Measurements from ENCODE around the gene FOXB2. TPM values are rescaled to one million over a fixed set of nuclear protein-coding genes. Genes with fewer than 3 reads are reported as not detected.
"Not testable (repeated sequence)": the region's sequence is repeated elsewhere in the genome, so short reads cannot be mapped to it uniquely, and the experiment has no call there.

FOXB2 gene
- total RNA-seq, 1 donor from 2014 or later: not detected

DNA sequence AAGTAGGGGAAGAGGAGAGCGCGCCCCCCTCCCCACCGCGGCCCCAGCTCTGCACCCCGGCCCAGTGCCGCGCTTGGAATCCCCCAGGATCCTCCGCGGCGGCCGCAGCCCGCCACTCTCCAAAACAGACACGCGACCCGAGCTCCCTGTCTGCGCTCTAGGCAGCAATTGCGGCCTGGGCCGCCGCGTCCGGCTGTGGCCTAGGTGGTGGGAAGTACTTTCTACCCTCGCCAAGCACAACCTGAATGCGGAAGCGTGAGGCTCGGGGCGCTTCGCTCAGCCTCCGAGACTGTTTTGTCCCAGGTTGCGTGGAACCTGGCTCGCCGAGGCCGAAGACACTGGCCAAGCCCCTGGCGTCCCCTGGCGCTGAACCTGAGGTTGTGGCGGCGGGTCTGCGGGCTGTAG, 3.3 kb upstream of the FOXB2 start:
- no peak for DNase-seq (ENCODE audit: low read depth in 2 of 2)

GRCh38 chr9:77016526-77017504, 2.6 kb upstream of the FOXB2 start:
- DNase-seq (ENCODE audit: low read depth in 2 of 2): no peak

DNA sequence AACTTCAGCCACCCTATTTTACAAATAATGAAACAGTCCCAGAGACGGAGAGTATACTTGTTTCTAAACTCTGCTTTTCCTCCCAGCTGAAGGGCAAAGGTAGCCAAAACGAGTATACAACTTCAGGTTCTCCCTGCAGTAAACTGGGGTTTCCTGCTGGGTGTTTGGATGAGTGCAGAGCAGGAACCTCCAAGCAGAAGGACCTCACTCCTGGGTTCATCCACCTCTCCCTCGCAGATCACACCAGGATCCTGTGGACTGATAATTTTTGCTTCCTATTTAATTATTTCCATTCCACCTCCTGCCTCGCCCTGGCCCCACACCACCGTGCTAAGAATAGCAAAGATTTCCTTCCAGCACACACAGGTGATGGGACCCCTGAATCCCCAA, 2.0 kb upstream of the FOXB2 start:
- no peak for DNase-seq (ENCODE audit: low read depth in 2 of 2)

GRCh38 chr9:77018058-77018968, 1.1 kb upstream of the FOXB2 start:
- no peak for DNase-seq (ENCODE audit: low read depth in 2 of 2)

DNA sequence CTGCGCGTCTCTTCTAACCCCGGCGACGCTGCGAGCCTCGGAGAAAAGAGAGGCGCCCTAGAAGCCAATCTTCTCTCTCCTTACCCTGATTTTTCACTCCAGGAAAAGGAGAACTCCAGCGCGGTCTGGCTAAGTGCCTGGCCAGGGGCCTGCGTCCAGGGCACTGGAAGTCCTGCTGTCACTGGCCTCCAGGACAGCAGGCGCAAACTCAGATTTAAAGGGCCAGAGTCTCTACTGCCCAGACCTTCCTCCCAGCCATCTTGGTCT, 553 bp upstream of the FOXB2 start:
- no peak for DNase-seq (ENCODE audit: low read depth in 2 of 2)

DNA sequence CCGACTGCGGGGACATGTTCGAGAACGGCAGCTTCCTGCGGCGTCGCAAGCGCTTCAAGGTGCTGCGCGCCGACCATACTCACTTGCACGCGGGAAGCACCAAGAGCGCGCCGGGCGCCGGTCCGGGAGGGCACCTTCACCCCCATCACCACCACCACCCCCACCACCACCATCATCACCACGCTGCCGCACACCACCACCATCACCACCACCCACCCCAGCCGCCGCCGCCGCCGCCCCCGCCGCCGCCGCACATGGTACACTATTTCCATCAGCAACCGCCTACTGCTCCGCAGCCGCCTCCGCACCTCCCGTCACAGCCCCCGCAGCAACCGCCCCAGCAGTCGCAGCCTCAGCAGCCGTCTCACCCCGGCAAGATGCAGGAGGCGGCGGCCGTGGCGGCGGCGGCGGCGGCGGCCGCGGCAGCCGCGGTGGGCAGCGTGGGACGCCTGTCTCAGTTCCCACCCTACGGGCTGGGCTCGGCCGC, 514 bp downstream of the FOXB2 start:
- DNase-seq (ENCODE audit: low read depth in 2 of 2): no peak

GRCh38 chr9:77020413-77021290, 1.2 kb downstream of the FOXB2 start:
- DNase-seq (ENCODE audit: low read depth in 2 of 2): no peak

GRCh38 chr9:77021291-77021894, 1.9 kb downstream of the FOXB2 start:
- no peak for DNase-seq (ENCODE audit: low read depth in 2 of 2)

- DNase-seq (ENCODE audit: low read depth in 2 of 2): no peak
Measured at GRCh38 chr9:77021922-77022782, 2.7 kb downstream of the FOXB2 start.

DNA sequence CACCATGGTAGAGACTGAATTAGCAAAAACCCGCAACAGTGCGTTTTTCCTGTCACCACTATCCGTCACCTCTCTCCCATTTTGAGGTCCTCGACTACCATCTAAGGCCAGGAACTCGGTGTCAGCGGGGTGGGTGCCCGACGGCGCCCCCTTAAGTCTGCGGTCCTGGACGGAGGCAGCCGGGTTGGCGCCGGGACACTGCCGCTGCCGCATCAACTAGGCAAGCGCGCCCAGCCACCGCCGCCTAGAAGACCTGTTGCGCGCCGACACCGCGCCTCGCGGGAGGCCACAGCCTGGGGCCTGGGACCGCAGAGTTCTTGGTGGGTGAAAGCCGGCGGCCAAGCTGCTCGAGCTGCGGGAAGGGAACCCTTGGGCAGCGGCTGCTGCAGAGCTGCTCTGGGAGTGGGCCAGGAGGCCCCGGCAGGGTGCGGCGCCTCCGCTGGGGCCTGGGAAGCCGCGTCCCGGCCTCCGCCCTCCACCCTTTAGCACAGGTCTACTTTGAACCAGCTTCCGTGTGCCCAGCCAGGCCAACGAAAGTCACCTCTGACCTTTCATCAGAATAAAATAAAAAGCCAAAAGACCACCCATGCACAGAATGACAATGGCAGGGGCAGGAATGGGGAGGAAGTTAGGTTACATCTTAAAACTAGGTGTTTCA, 3.5 kb downstream of the FOXB2 start:
- DNase-seq (ENCODE audit: low read depth in 2 of 2): no peak

GRCh38 chr9:77023726-77024125, 4.3 kb downstream of the FOXB2 start:
- DNase-seq (ENCODE audit: low read depth in 2 of 2): no peak

DNA sequence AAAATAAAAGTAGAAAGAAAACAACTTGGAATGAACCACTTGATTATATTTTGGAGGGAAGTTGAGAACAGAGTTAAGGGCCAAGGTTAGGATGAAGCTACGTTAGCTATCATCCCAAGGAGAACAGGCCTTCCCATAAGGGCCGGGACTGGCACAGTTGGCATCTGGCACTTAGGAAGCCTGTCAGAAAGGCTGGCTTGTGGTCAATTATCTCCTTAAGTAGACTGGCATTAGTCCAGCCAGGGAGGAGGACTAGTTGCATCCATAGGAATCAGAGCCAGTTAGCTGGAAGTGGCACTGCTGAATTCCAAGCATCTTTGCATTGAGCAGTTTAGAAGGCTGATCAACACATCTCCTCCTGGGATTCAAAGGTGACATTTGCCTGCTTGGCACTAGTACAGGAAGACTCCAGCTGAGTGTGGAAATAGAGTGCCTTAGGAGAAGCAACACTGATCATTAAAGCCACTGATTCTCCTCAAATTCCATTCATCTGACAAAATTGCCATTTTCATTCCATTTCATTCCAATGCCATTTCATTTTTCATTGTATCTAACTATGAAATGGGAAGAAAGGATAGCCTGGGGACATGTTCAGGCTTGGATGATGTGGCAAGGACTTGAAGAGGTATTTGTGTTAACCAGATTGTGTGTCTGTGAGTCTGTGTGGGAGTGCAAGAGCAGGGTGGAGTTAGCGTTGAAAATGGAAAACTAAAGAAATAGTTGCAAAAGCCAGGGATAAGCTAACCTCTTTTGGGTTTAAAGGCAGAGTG, 5.5 kb downstream of the FOXB2 start:
- no peak for DNase-seq (ENCODE audit: low read depth in 2 of 2)

DNA sequence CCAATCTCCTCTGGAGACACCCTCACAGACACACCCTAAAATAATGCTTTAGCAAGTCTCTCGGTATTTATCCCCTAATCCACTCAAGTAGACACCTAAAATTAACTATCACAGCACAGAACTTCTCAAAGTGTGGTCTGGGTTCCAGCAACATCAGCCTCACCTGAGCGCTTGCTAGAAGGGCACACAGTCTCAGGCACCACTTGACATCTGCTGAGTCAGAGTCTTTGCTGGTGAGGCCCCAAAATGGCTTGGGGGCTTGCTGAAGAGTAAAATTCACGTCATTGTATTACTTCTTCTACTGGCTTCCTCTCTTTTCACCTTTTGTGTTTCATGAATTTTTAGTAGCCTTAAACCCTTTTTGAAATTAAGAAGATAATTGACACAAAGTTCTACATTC, 9.0 kb downstream of the FOXB2 start:
- DNase-seq (ENCODE audit: low read depth in 2 of 2): no peak

GRCh38 chr9:77030045-77030444, 10.6 kb downstream of the FOXB2 start:
- no peak for DNase-seq (ENCODE audit: low read depth in 2 of 2)

- DNase-seq (ENCODE audit: low read depth in 2 of 2): no peak
Measured at GRCh38 chr9:77038281-77039036, 19.0 kb downstream of the FOXB2 start.

- DNase-seq (ENCODE audit: low read depth in 2 of 2): no peak
Measured at GRCh38 chr9:77040340-77040739, 20.9 kb downstream of the FOXB2 start.

DNA sequence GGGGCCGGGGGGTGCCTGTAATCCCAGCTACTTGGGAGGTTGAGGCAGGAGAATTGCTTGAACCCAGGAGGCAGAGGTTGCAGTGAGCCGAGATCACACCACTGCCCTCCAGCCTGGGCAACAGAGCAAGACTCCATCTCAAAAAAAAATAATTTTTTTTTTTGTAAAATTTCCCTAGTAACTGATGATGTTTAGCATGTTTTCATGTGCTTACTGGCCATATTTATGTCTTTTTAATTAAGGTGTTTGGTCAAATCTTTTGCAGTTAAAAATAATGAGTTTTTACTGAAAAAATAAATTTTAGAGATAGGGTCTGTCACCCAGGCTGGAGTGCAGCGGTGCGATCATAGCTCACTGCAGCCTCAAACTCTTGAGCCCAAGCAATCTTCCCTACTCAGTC, 24.3 kb downstream of the FOXB2 start:
- not testable (repeated sequence) for DNase-seq (ENCODE audit: low read depth in 2 of 2)

DNA sequence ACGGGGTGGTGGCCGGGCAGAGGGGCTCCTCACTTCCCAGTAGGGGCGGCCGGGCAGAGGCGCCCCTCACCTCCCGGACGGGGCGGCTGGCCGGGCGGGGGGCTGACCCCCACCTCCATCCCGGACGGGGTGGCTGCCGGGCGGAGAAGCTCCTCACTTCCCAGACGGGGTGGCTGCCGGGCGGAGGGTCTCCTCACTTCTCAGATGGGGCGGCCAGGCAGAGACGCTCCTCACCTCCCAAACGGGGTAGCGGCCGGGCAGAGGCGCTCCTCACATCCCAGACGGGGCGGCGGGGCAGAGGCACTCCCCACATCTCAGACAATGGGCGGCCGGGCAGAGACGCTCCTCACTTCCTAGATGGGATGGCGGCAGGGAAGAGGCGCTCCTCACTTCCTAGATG, 41.2 kb downstream of the FOXB2 start:
- not testable (repeated sequence) for DNase-seq (ENCODE audit: low read depth in 2 of 2)

Data from lung microvascular endothelial cell (primary cell).